OCI-LY3 (cell line): Measurements from ENCODE around the gene LIPG.

ENCODE experiments used
- CTCF ChIP-seq: fragments of 200-600, 300-600 bp; sonication (generic); IDR thresholded peaks from 2 replicates; pipeline ENCODE4 v1.5.1; 2014; ENCODE audit warnings: antibody characterized with exemption, low read length, low read depth
- EZH2phosphoT487 ChIP-seq: fragments of 200-600 bp; shearing (Covaris generic); IDR thresholded peaks from 2 replicates; pipeline ENCODE4 v1.6.1; 2018; ENCODE audit warnings: antibody characterized with exemption, mixed run types, low read depth

GRCh38 chr18:49625021-49625691 is 63.3 kb downstream of the LIPG start:
- TF ChIP-seq CTCF (no peak), EZH2phosphoT487 (no peak)
